Gastroesophageal sphincter (tissue), 4 donors: Measurements from ENCODE around the gene CHN1. TPM values are rescaled to one million over a fixed set of nuclear protein-coding genes. Genes with fewer than 3 reads are reported as not detected.

Experiments used
- ATAC-seq: fragments of 150-250 bp; one replicate; pipeline ENCODE4 v1.9.1; 2016; ENCODE audit warnings: mild to moderate bottlenecking, moderate library complexity
- H3K27ac ChIP-seq, 4 donors: fragments of 200-600 bp; sonication (generic) in 3 of 4; 1 replicate in 3 of 4; 2 replicates in 1 of 4; pipeline ENCODE4 v1.5.1; 2016 to 2019
- H3K27me3 ChIP-seq: fragments of 200-600 bp; sonication (generic); one replicate; pipeline ENCODE4 v1.5.1; 2019
- H3K36me3 ChIP-seq, 2 donors: fragments of 200-600 bp; sonication (generic); one replicate each; pipeline ENCODE4 v1.5.1; 2019; ENCODE audit warnings: control low read depth in 1 of 2
- H3K4me1 ChIP-seq, 3 donors: fragments of 200-600 bp; sonication (generic); 1 replicate in 2 of 3; 2 replicates in 1 of 3; pipeline ENCODE4 v1.5.1; 2016 to 2019; ENCODE audit warnings: control low read depth in 2 of 3
- H3K4me3 ChIP-seq, 2 donors: fragments of 200-600 bp; sonication (generic); one replicate each; pipeline ENCODE4 v1.5.1; 2019; ENCODE audit warnings: mild to moderate bottlenecking in 1 of 2, moderate library complexity in 1 of 2
- H3K9me3 ChIP-seq, 3 donors: fragments of 200-600 bp; sonication (generic); one replicate each; pipeline ENCODE4 v1.5.1; 2017 to 2019; ENCODE audit warnings: control low read depth in 2 of 3
- EP300 ChIP-seq: sonication (generic); formaldehyde crosslinking; IDR thresholded peaks from one replicate; pipeline ENCODE4 v1.6.1; 2017; ENCODE audit warnings: antibody characterized with exemption, mild to moderate bottlenecking
- POLR2A ChIP-seq, 2 donors: fragments of 450-650 bp; IDR thresholded peaks; one replicate each; pipeline ENCODE4 v1.6.1; 2017; ENCODE audit warnings: antibody characterized with exemption in 2 of 2, mild to moderate bottlenecking in 2 of 2, moderate library complexity in 1 of 2
- POLR2AphosphoS5 ChIP-seq: sonication (generic); formaldehyde crosslinking; IDR thresholded peaks from one replicate; pipeline ENCODE4 v1.6.1; 2017; ENCODE audit warnings: antibody characterized with exemption
- WGBS, 2 donors: methylation state at CpG; one replicate each; pipeline ENCODE4 v1.1.5; 2018; ENCODE audit warnings: low coverage in 1 of 2; 5-methylcytosine and 5-hydroxymethylcytosine counted together
- total RNA-seq, 4 donors: library from RNA; depleted of rRNA; stranded (reverse); fragments of >200 nt; gene quantifications; one replicate each; pipeline ENCODE4 v1.1.0, GENCODE V29; 2016
- TF ChIP-seq, protein P1 (sequence below), 4 experiments: fragments of 200-600 bp in 2 of 4; fragments of 450-650 bp in 2 of 4; sonication (generic) in 1 of 4; IDR thresholded peaks; one replicate each; pipeline ENCODE4 v1.5.1; 2017 to 2019; ENCODE audit warnings: antibody characterized with exemption in 4 of 4, mild to moderate bottlenecking in 2 of 4, moderate library complexity in 2 of 4

Gene CHN1
- total RNA-seq, 4 donors from 2014 or later: 13.3 to 35.8 (median 31.1) TPM

DNA sequence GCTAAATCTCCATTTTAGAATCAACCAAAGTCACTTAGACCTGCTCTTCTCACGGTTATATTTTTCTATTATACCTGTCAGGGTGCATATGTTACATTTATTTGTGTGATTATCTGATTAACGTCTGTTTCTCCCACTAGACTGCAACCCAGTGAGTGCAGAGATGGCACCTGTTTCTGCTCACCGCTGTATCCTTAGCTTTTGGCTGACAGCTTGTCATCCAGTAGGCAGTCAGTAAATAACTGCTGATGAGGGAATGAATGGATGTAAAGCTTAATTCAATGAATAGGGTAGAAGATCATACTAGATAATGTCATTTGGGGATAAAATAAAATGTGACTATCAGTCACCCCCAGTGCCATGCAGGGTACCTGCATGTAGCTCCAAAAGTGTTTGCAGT is 234.0 kb downstream of the CHN1 start:
- Histone ChIP-seq H3K9me3 (no peaks in the 10 kb centered on the region), H3K4me1 (peaks cover 0 to 44% (median 8%) of the 10 kb centered on the region in 3 donors), H3K4me3 (no peak overlapping the region), H3K27ac (no peak overlapping the region), H3K27me3 (no peaks in the 10 kb centered on the region), H3K36me3 (no peaks in the 10 kb centered on the region)
- ATAC-seq: no peak
- TF ChIP-seq POLR2AphosphoS5: no peak
- TF ChIP-seq POLR2A (IDR thresholded peaks at IDR 0.05): no peak
- TF ChIP-seq, protein P1, sequence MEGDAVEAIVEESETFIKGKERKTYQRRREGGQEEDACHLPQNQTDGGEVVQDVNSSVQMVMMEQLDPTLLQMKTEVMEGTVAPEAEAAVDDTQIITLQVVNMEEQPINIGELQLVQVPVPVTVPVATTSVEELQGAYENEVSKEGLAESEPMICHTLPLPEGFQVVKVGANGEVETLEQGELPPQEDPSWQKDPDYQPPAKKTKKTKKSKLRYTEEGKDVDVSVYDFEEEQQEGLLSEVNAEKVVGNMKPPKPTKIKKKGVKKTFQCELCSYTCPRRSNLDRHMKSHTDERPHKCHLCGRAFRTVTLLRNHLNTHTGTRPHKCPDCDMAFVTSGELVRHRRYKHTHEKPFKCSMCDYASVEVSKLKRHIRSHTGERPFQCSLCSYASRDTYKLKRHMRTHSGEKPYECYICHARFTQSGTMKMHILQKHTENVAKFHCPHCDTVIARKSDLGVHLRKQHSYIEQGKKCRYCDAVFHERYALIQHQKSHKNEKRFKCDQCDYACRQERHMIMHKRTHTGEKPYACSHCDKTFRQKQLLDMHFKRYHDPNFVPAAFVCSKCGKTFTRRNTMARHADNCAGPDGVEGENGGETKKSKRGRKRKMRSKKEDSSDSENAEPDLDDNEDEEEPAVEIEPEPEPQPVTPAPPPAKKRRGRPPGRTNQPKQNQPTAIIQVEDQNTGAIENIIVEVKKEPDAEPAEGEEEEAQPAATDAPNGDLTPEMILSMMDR (IDR thresholded peaks at IDR 0.05): no peak
- TF ChIP-seq EP300: no peak
- 61 to 69% methylated on average over 3 of the region's 3 CpGs for WGBS, 2 donors

DNA sequence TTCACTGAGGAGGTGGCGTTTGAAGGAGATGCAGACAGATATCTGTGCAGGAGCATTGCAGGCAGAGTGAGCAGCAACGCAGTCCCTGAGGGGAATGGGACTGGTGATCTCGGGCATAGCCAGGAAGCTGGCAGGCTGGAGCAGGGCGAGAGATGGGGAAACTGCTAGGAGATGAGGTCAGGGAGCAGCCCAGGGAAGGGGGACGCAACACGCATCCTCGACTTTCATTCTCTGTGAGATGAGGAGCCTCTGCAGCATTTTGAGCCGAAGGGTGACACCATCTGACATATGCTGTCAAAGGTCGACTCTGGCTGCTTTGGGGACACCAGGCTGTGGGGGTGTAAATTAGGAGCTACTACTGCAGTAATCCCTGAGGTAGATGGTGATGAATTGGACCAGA is 236.6 kb downstream of the CHN1 start:
- no peaks in the 10 kb centered on the region for H3K27me3 ChIP-seq
- no peak overlapping the region for H3K27ac ChIP-seq
- no peak for TF ChIP-seq POLR2AphosphoS5
- no peak for TF ChIP-seq POLR2A (IDR thresholded peaks at IDR 0.05)
- TF ChIP-seq, protein P1 (IDR thresholded peaks at IDR 0.05): no peak
- no peak for TF ChIP-seq EP300
- H3K4me3 ChIP-seq: no peak overlapping the region
- no peaks in the 10 kb centered on the region for H3K9me3 ChIP-seq
- no peak for ATAC-seq
- H3K36me3 ChIP-seq: no peaks in the 10 kb centered on the region
- WGBS, 2 donors: 64% methylated on average over 5 to 8 of the region's 9 CpGs
- peaks cover 0 to 23% (median 8%) of the 10 kb centered on the region in 3 donors for H3K4me1 ChIP-seq

DNA sequence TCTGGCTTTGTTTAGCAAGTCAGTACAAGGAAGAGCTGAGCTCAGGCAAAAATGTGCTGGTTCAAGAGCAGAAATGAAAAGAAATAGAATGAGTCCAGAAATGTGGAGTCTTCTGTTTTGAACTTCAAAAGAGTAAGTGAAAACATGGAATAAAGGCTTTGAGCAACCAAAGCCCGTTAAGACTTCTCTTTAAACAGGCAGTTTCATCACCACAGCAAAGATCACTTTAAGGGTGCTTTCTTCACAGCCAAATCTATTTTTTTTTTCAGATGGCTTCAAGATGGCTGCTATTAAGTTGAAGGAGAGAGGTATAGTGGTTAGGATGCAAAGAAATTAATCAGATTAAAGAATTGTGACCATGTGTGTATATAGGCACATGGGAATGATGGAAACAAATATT is 238.9 kb downstream of the CHN1 start:
- no peak overlapping the region for H3K4me3 ChIP-seq
- WGBS, 2 donors: 50 to 57% methylated on average over 1 of the region's 1 CpG
- no peak overlapping the region for H3K27ac ChIP-seq
- no peaks in the 10 kb centered on the region for H3K36me3 ChIP-seq
- peaks cover 0 to under 1% (median 0%) of the 10 kb centered on the region in 3 donors for H3K4me1 ChIP-seq
- TF ChIP-seq, protein P1 (IDR thresholded peaks at IDR 0.05): no peak
- TF ChIP-seq EP300 (no peak), POLR2A (IDR thresholded peaks at IDR 0.05) (no peak), POLR2AphosphoS5 (no peak)
- no peaks in the 10 kb centered on the region for H3K9me3 ChIP-seq
- no peak for ATAC-seq
- H3K27me3 ChIP-seq: no peaks in the 10 kb centered on the region

DNA sequence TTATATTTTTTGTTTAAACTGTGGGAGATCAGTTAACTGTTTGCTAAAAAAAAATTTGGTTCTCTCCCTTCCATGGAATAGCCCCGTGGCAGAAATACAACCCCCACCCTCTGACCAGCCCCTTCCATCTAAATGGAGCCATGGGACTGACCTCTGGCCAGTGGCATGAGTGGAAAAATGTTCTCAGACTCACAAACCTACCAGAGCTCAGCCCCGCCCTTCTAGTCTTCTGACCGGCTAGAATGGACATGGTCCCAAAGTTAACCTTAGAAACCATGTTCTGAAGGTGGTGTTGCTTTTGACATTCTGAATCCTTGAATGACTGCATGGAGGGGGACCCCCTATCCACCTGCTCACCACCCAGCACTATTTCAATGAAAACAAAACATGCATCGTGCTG is 239.6 kb downstream of the CHN1 start:
- Histone ChIP-seq H3K27me3 (no peaks in the 10 kb centered on the region), H3K9me3 (no peaks in the 10 kb centered on the region), H3K36me3 (no peaks in the 10 kb centered on the region), H3K4me1 (no peaks in the 10 kb centered on the region), H3K27ac (no peak overlapping the region), H3K4me3 (no peak overlapping the region)
- 80 to 88% methylated on average over 3 to 4 of the region's 4 CpGs for WGBS, 2 donors
- ATAC-seq: no peak
- TF ChIP-seq POLR2A (IDR thresholded peaks at IDR 0.05) (no peak), EP300 (no peak), POLR2AphosphoS5 (no peak)
- TF ChIP-seq, protein P1 (IDR thresholded peaks at IDR 0.05): no peak

DNA sequence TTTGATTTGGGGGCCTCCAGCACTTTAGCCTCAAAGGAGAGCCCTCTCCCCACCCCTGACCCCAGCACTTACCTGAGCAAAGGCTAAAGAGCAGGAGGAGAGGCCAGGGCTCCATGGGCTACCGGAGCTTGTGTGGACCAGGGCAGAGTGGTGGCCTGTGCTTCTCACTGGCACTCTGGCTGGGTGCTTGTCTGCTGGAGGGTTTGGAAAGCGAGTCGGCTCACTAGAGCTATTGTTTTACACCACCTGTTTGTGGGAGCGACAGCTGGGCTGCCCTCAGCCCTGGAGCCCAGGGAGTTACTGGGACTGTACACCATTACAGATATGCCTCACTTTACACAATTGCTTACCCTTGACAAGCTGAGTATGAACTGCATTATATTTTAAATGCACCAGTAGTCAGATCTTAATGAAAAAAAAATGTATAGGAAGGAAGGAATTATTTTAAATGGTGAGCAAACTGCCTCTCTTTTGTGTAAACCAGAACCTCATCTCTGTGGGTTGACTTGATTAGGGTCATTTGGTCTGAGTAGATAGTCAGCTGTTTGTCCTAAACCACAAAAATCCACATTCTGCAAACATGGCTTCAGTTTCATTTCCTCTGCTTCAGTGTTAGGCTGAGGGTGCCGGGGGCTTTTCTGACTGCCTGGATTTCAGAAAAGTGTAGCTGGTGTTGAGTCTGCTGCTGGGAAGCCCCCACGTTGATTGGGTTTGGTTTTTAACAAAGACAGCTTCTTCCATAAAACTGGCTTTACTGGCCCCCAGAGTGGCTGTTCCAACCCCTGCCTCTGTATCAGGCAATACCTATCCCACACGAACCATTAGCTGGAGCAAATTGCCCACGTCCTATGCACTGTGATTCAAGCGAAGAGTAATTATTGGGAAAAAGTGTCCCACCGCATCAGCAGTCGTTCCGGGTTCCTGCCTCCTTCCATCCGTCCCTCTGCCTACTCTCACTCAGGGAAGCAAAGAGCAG is 240.6 kb downstream of the CHN1 start, which contains the start of gene CHRNA1:
Gene CHRNA1 (minus strand): TSS at position 193 of the 976 bp plus-strand sequence. CDS start 78 bp downstream, at position 115.
- TF ChIP-seq POLR2AphosphoS5: no peak
- no peak for TF ChIP-seq EP300
- no peak for ATAC-seq
- H3K9me3 ChIP-seq: no peaks in the 10 kb centered on the region
- H3K4me1 ChIP-seq: no peaks in the 10 kb centered on the region
- no peak within 1 kb of the TSS for H3K4me3 ChIP-seq
- no peak within 1 kb of the TSS for H3K27ac ChIP-seq
- no peaks in the 10 kb centered on the region for H3K36me3 ChIP-seq
- no peaks in the 10 kb centered on the region for H3K27me3 ChIP-seq
- WGBS, 2 donors: 85% methylated on average over 7 of the region's 13 CpGs; no CpG with 5 or more reads in 1 of the 2 donors
